HepG2 (cell line): ENCODE data around the gene VPS54. TPM values are rescaled to one million over a fixed set of nuclear protein-coding genes. Genes with fewer than 3 reads are reported as not detected.

Experiments
- ATF1 ChIP-seq: IDR thresholded peaks from 2 replicates; pipeline ENCODE4 v1.6.1; 2016; ENCODE audit warnings: mild to moderate bottlenecking, control low read depth
- BRD4 ChIP-seq: sonication (generic); formaldehyde crosslinking; IDR thresholded peaks from 2 replicates; pipeline ENCODE4 v1.4.0; 2020; ENCODE audit warnings: missing genetic modification reagents
- HHEX ChIP-seq: IDR thresholded peaks from 2 replicates; pipeline ENCODE4 v1.6.1; 2016; ENCODE audit warnings: control low read depth
- KAT8 ChIP-seq: IDR thresholded peaks from 2 replicates; pipeline ENCODE4 v1.6.1; 2016; ENCODE audit warnings: missing genetic modification reagents, missing compliant biosample characterization
- RFXAP ChIP-seq: sonication (generic); formaldehyde crosslinking; IDR thresholded peaks from 2 replicates; pipeline ENCODE4 v1.4.0; 2020; ENCODE audit warnings: missing genetic modification reagents, borderline replicate concordance
- SATB2 ChIP-seq: sonication (generic); formaldehyde crosslinking; IDR thresholded peaks from 2 replicates; pipeline ENCODE4 v1.5.0; 2020; ENCODE audit warnings: missing genetic modification reagents
- SMAD3 ChIP-seq: sonication (generic); formaldehyde crosslinking; IDR thresholded peaks from 2 replicates; pipeline ENCODE4 v1.4.0; 2020; ENCODE audit warnings: missing genetic modification reagents
- SMC3 ChIP-seq: IDR thresholded peaks from 2 replicates; pipeline ENCODE4 v1.6.1; 2011; ENCODE audit warnings: low read length, improper control_type of control experiment
- TEAD3 ChIP-seq: optimal IDR thresholded peaks from 2 replicates; pipeline ENCODE3; 2016; ENCODE audit warnings: borderline replicate concordance
- TGIF2 ChIP-seq: IDR thresholded peaks from 2 replicates; pipeline ENCODE4 v1.6.1; 2016; ENCODE audit warnings: control low read depth, missing compliant biosample characterization
- THAP11 ChIP-seq: IDR thresholded peaks from 2 replicates; pipeline ENCODE4 v1.6.1; 2016; ENCODE audit warnings: missing biosample characterization, missing genetic modification reagents
- ZNF138 ChIP-seq: sonication (generic); formaldehyde crosslinking; IDR thresholded peaks from 2 replicates; pipeline ENCODE4 v1.5.0; 2020; ENCODE audit warnings: mild to moderate bottlenecking, low read depth, missing genetic modification reagents
- ZNF558 ChIP-seq: sonication (generic); formaldehyde crosslinking; IDR thresholded peaks from 2 replicates; pipeline ENCODE4 v1.9.0; 2022; ENCODE audit warnings: mild to moderate bottlenecking, missing genetic modification reagents, borderline replicate concordance
- polyA plus RNA-seq, 8 experiments: library from polyadenylated mRNA; depleted of rRNA in 3 of 8; stranded (reverse) in 7 of 8; unstranded in 1 of 8; fragments of >200 nt; fragmentation: Illumina TruSeq in 4 of 8; extraction: Trizol in 4 of 8; gene quantifications; 2 replicates each; pipeline versions ENCODE4 v1.2.1 to v1.2.3, GENCODE V29; 2011 to 2016; ENCODE audit warnings: low read depth in 4 of 8, missing spikeins in 1 of 8, mixed read lengths in 1 of 8; ENCODE audit not compliant: insufficient read depth in 1 of 8
- total RNA-seq, 5 experiments: library from RNA; depleted of rRNA; stranded (reverse); fragments of >200 nt; fragmentation: Illumina TruSeq; extraction: Trizol; gene quantifications; 2 replicates each; pipeline ENCODE4 v1.2.3, GENCODE V29; 2016; ENCODE audit warnings: low read depth in 1 of 5
- TF ChIP-seq, protein P1 (sequence below): IDR thresholded peaks from 2 replicates; pipeline ENCODE4 v1.6.1; 2016; ENCODE audit warnings: missing genetic modification reagents, missing compliant biosample characterization
- TF ChIP-seq, protein P2 (sequence below): IDR thresholded peaks from 2 replicates; pipeline ENCODE4 v1.6.1; 2018; ENCODE audit warnings: missing genetic modification reagents, mild to moderate bottlenecking, missing compliant biosample characterization
- TF ChIP-seq, protein P3 (sequence below): sonication (generic); formaldehyde crosslinking; IDR thresholded peaks from 2 replicates; pipeline ENCODE4 v1.5.0; 2020; ENCODE audit warnings: mild to moderate bottlenecking, missing genetic modification reagents
- TF ChIP-seq, protein P4 (sequence below), 2 experiments: sonication (generic) in 1 of 2; formaldehyde crosslinking in 1 of 2; IDR thresholded peaks; 2 replicates each; pipeline versions ENCODE4 v1.4.0 to v1.6.1; 2018 to 2020; ENCODE audit warnings: missing genetic modification reagents in 2 of 2, borderline replicate concordance in 1 of 2, low read depth in 1 of 2, mild to moderate bottlenecking in 1 of 2, missing biosample characterization in 1 of 2
- TF ChIP-seq, protein P5 (sequence below): sonication (generic); formaldehyde crosslinking; conservative IDR thresholded peaks from 2 replicates; pipeline ENCODE4 v1.4.0; 2020; ENCODE audit warnings: missing genetic modification reagents

VPS54 gene
- total and polyA plus RNA-seq, 2 of the 13 experiments (the other 11 are each of a cell fraction or from before 2014, with no cell fraction given), result 64.7 to 77.5 TPM

DNA sequence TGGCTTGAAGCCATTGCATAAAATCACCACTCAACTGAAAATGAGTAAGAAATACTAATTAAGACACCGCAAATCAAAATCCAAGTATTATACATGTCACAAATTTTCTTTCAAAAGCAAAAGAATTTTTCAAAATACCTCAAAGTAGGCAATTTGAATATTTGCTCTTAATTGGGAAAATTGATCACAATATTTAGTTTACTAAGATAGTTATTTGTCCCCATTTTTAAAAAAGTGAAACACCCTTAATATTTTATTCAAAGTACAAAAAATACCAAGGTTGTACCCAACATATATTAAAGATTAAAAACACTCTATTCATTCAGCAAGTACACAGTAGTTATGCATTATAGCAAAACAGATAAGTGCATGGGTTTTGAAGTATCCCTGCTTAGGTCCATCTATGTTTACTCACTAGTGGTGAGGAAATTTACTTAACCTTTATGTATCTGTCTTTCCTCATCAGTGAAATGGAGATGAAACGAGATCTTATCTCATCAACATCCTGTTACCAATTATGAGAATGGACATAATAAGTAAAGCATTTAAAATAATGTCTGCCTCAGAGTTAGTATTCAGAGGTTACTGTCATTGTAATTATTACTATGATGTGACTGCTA is 35.1 kb downstream of the VPS54 start (continued):
- TF ChIP-seq SATB2 (peak; percentile 82; the same call in 1 of the 2 replicates), BRD4 (CRISPR knock-in tag) (0 out of 2 replicates have a peak, but pooled peaks have one; percentile 46), HHEX (peak; percentile 93), SMAD3 (CRISPR knock-in tag) (peak; percentile 96), ATF1 (peak; percentile 77), TEAD3 (CRISPR knock-in tag) (peak; percentile 86), TGIF2 (CRISPR knock-in tag) (peak; percentile 84; the same call in 1 of the 2 replicates), ZNF558 (CRISPR knock-in tag) (0 out of 2 replicates have a peak, but pooled peaks have one; percentile 18), SMC3 (peak; percentile 16; the same call in 1 of the 2 replicates), ZNF138 (CRISPR knock-in tag) (no peak), RFXAP (no peak), KAT8 (CRISPR knock-in tag) (peak; percentile 71), THAP11 (CRISPR knock-in tag) (peak; percentile 83)
- TF ChIP-seq, protein P1, sequence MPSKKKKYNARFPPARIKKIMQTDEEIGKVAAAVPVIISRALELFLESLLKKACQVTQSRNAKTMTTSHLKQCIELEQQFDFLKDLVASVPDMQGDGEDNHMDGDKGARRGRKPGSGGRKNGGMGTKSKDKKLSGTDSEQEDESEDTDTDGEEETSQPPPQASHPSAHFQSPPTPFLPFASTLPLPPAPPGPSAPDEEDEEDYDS (CRISPR knock-in tag), result peak; percentile 51; the same call in 1 of the 2 replicates
- TF ChIP-seq, protein P2, sequence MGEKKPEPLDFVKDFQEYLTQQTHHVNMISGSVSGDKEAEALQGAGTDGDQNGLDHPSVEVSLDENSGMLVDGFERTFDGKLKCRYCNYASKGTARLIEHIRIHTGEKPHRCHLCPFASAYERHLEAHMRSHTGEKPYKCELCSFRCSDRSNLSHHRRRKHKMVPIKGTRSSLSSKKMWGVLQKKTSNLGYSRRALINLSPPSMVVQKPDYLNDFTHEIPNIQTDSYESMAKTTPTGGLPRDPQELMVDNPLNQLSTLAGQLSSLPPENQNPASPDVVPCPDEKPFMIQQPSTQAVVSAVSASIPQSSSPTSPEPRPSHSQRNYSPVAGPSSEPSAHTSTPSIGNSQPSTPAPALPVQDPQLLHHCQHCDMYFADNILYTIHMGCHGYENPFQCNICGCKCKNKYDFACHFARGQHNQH (CRISPR knock-in tag), result peak; percentile 28; the same call in 1 of the 2 replicates
- TF ChIP-seq, protein P3, sequence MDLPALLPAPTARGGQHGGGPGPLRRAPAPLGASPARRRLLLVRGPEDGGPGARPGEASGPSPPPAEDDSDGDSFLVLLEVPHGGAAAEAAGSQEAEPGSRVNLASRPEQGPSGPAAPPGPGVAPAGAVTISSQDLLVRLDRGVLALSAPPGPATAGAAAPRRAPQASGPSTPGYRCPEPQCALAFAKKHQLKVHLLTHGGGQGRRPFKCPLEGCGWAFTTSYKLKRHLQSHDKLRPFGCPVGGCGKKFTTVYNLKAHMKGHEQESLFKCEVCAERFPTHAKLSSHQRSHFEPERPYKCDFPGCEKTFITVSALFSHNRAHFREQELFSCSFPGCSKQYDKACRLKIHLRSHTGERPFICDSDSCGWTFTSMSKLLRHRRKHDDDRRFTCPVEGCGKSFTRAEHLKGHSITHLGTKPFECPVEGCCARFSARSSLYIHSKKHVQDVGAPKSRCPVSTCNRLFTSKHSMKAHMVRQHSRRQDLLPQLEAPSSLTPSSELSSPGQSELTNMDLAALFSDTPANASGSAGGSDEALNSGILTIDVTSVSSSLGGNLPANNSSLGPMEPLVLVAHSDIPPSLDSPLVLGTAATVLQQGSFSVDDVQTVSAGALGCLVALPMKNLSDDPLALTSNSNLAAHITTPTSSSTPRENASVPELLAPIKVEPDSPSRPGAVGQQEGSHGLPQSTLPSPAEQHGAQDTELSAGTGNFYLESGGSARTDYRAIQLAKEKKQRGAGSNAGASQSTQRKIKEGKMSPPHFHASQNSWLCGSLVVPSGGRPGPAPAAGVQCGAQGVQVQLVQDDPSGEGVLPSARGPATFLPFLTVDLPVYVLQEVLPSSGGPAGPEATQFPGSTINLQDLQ (CRISPR knock-in tag), result no peak
- TF ChIP-seq, protein P4, sequence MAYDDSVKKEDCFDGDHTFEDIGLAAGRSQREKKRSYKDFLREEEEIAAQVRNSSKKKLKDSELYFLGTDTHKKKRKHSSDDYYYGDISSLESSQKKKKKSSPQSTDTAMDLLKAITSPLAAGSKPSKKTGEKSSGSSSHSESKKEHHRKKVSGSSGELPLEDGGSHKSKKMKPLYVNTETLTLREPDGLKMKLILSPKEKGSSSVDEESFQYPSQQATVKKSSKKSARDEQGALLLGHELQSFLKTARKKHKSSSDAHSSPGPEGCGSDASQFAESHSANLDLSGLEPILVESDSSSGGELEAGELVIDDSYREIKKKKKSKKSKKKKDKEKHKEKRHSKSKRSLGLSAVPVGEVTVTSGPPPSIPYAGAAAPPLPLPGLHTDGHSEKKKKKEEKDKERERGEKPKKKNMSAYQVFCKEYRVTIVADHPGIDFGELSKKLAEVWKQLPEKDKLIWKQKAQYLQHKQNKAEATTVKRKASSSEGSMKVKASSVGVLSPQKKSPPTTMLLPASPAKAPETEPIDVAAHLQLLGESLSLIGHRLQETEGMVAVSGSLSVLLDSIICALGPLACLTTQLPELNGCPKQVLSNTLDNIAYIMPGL (CRISPR knock-in tag; IDR thresholded peaks at IDR 0.05; ENCODE audit: borderline replicate concordance in 1 of 2, low read depth in 1 of 2), result peak in 1 of 2 experiments; percentile 70; a peak in 1 of 4 replicates
- TF ChIP-seq, protein P5, sequence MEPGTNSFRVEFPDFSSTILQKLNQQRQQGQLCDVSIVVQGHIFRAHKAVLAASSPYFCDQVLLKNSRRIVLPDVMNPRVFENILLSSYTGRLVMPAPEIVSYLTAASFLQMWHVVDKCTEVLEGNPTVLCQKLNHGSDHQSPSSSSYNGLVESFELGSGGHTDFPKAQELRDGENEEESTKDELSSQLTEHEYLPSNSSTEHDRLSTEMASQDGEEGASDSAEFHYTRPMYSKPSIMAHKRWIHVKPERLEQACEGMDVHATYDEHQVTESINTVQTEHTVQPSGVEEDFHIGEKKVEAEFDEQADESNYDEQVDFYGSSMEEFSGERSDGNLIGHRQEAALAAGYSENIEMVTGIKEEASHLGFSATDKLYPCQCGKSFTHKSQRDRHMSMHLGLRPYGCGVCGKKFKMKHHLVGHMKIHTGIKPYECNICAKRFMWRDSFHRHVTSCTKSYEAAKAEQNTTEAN (CRISPR knock-in tag), result peak; percentile 90
